GM23248 (cell line): ENCODE data around the gene CXCR2. TPM values are rescaled to one million over a fixed set of nuclear protein-coding genes. Genes with fewer than 3 reads are reported as not detected.
"Not testable (repeated sequence)": the region's sequence is repeated elsewhere in the genome, so short reads cannot be mapped to it uniquely, and the experiment has no call there.

Source experiments
- DNase-seq: peaks from one replicate; pipeline ENCODE4 v3.0.0-alpha.2; 2015
- H2AFZ ChIP-seq: fragments of 200-600 bp; sonication (generic); 2 replicates; pipeline ENCODE4 v1.6.1; 2016; ENCODE audit warnings: antibody characterized with exemption
- H3F3A ChIP-seq: fragments of 200-600 bp; sonication (generic); 2 replicates; pipeline ENCODE4 v1.6.1; 2016; ENCODE audit warnings: mild to moderate bottlenecking, antibody characterized with exemption, mixed run types; ENCODE audit not compliant: insufficient read depth
- H3K27ac ChIP-seq: fragments of 200-600 bp; sonication (generic); 2 replicates; pipeline ENCODE4 v1.5.1; 2016; ENCODE audit warnings: mild to moderate bottlenecking
- H3K27me3 ChIP-seq: fragments of 200-600 bp; sonication (generic); replicated peaks from 2 replicates; pipeline ENCODE4 v1.6.1; 2016; ENCODE audit warnings: mild to moderate bottlenecking; ENCODE audit not compliant: insufficient read depth
- H3K36me3 ChIP-seq: fragments of 200-600 bp; sonication (generic); 2 replicates; pipeline ENCODE4 v1.6.1; 2016; ENCODE audit warnings: low read depth, mild to moderate bottlenecking
- H3K4me1 ChIP-seq: fragments of 200-600 bp; sonication (generic); 2 replicates; pipeline ENCODE4 v1.6.1; 2016; ENCODE audit warnings: mild to moderate bottlenecking; ENCODE audit not compliant: insufficient read depth
- H3K4me2 ChIP-seq: fragments of 200-600 bp; sonication (generic); one replicate; pipeline ENCODE4 v1.6.1; 2016; ENCODE audit warnings: mild to moderate bottlenecking; ENCODE audit not compliant: unreplicated experiment
- H3K4me3 ChIP-seq: fragments of 200-600 bp; sonication (generic); 2 replicates; pipeline ENCODE4 v1.5.1; 2016; ENCODE audit warnings: mild to moderate bottlenecking
- H3K79me2 ChIP-seq: fragments of 200-600 bp; sonication (generic); 2 replicates; pipeline ENCODE4 v1.6.1; 2016; ENCODE audit warnings: mild to moderate bottlenecking; ENCODE audit not compliant: insufficient read depth
- H3K9ac ChIP-seq: fragments of 200-600 bp; sonication (generic); 2 replicates; pipeline ENCODE4 v1.6.1; 2016; ENCODE audit warnings: mild to moderate bottlenecking
- H3K9me2 ChIP-seq: fragments of 200-600 bp; sonication (generic); 2 replicates; pipeline ENCODE4 v1.6.1; 2016; ENCODE audit warnings: mixed run types, mild to moderate bottlenecking, moderate library complexity; ENCODE audit not compliant: insufficient read depth
- H3K9me3 ChIP-seq: fragments of 200-600 bp; sonication (generic); one replicate; pipeline ENCODE4 v1.6.1; 2017; ENCODE audit warnings: low read depth
- H4K20me1 ChIP-seq: fragments of 200-600 bp; sonication (generic); 2 replicates; pipeline ENCODE4 v1.6.0; 2016; ENCODE audit not compliant: insufficient read depth
- EZH2 ChIP-seq: fragments of 200-600 bp; sonication (generic); IDR thresholded peaks from 2 replicates; pipeline ENCODE4 v1.6.1; 2018; ENCODE audit warnings: antibody characterized with exemption, mild to moderate bottlenecking; ENCODE audit not compliant: insufficient read depth, poor library complexity, severe bottlenecking
- EZH2phosphoT487 ChIP-seq: fragments of 200-600 bp; sonication (generic); IDR thresholded peaks from 2 replicates; pipeline ENCODE4 v1.6.1; 2018; ENCODE audit warnings: antibody characterized with exemption, moderate library complexity, mild to moderate bottlenecking, low read depth; ENCODE audit not compliant: insufficient read depth
- WGBS, 2 experiments: methylation state at CpG; one replicate each; pipeline ENCODE4 v1.1.6; 2015 to 2017; ENCODE audit warnings: low lambda C conversion rate in 2 of 2, low coverage in 1 of 2; ENCODE audit errors: missing lambda C conversion rate in 2 of 2; 5-methylcytosine and 5-hydroxymethylcytosine counted together
- in situ Hi-C: fragments of 300-500 bp; cut with MboI; formaldehyde crosslinking; loops from 2 replicates; pipeline ENCODE4 v1.15.0; 2020
- polyA plus RNA-seq: library from polyadenylated mRNA; unstranded; fragments of >200 nt; fragmentation: Nextera tagmentation; extraction: Ambion mirVana; gene quantifications from 2 replicates; pipeline ENCODE4 v1.2.1, GENCODE V29; 2016
- total RNA-seq: library from RNA; depleted of rRNA; stranded (reverse); fragments of >200 nt; shearing (Covaris generic); gene quantifications from 2 replicates; pipeline ENCODE4 v1.2.3, GENCODE V29; 2014

The CXCR2 gene
- total and polyA plus RNA-seq, 2 experiments from 2014 or later: not detected

GRCh38 chr2:218089259-218089658 lies 36.6 kb upstream of the CXCR2 start:
- no peaks in the 10 kb centered on the region for H3F3A ChIP-seq
- H3K27me3 ChIP-seq: peaks cover 85% of the 10 kb centered on the region
- DNase-seq: no peak
- H3K9ac ChIP-seq: no peak overlapping the region
- H3K27ac ChIP-seq: no peak overlapping the region
- H3K9me3 ChIP-seq: no peaks in the 10 kb centered on the region
- no peak for TF ChIP-seq EZH2
- TF ChIP-seq EZH2phosphoT487: no peak
- H2AFZ ChIP-seq: no peak overlapping the region
- no peaks in the 10 kb centered on the region for H3K4me1 ChIP-seq
- no peaks in the 10 kb centered on the region for H3K79me2 ChIP-seq
- H3K4me2 ChIP-seq: no peak overlapping the region
- H4K20me1 ChIP-seq: no peaks in the 10 kb centered on the region
- in situ Hi-C loops: no loop called here
- 52 to 53% methylated on average over 8 of the region's 8 CpGs for WGBS, 2 experiments
- H3K36me3 ChIP-seq: no peaks in the 10 kb centered on the region
- no peak overlapping the region for H3K4me3 ChIP-seq
- no peaks in the 10 kb centered on the region for H3K9me2 ChIP-seq

- WGBS, 2 experiments: 59 to 69% methylated on average over 3 of the region's 3 CpGs
- Histone ChIP-seq H2AFZ (no peak overlapping the region), H3F3A (no peaks in the 10 kb centered on the region), H3K9me2 (no peaks in the 10 kb centered on the region), H4K20me1 (no peaks in the 10 kb centered on the region), H3K27ac (no peak overlapping the region), H3K4me2 (no peak overlapping the region), H3K4me3 (no peak overlapping the region), H3K79me2 (no peaks in the 10 kb centered on the region), H3K27me3 (peaks cover 76% of the 10 kb centered on the region), H3K9ac (no peak overlapping the region), H3K36me3 (no peaks in the 10 kb centered on the region), H3K4me1 (no peaks in the 10 kb centered on the region), H3K9me3 (no peaks in the 10 kb centered on the region)
- DNase-seq: no peak
- no peak for TF ChIP-seq EZH2
- TF ChIP-seq EZH2phosphoT487: no peak
- in situ Hi-C loops: no loop called here
Measured at GRCh38 chr2:218091746-218092145, 34.1 kb upstream of the CXCR2 start.

- Histone ChIP-seq H3K27me3 (peaks cover 80% of the 10 kb centered on the region), H3K4me1 (no peaks in the 10 kb centered on the region)
- no peak for TF ChIP-seq EZH2phosphoT487
- no peak for TF ChIP-seq EZH2
Measured at GRCh38 chr2:218093879-218094278, 31.9 kb upstream of the CXCR2 start.

GRCh38 chr2:218095853-218096252 lies 30.0 kb upstream of the CXCR2 start:
- no peak overlapping the region for H3K4me2 ChIP-seq
- no peak overlapping the region for H3K27ac ChIP-seq
- 57 to 58% methylated on average over 8 of the region's 8 CpGs for WGBS, 2 experiments
- H2AFZ ChIP-seq: no peak overlapping the region
- no peaks in the 10 kb centered on the region for H3K9me2 ChIP-seq
- TF ChIP-seq EZH2: no peak
- peaks cover 85% of the 10 kb centered on the region for H3K27me3 ChIP-seq
- H3K9me3 ChIP-seq: no peaks in the 10 kb centered on the region
- no peaks in the 10 kb centered on the region for H3K36me3 ChIP-seq
- H3K4me3 ChIP-seq: no peak overlapping the region
- H3K9ac ChIP-seq: no peak overlapping the region
- H3F3A ChIP-seq: no peaks in the 10 kb centered on the region
- in situ Hi-C loops: no loop called here
- no peaks in the 10 kb centered on the region for H3K79me2 ChIP-seq
- no peak for DNase-seq
- H3K4me1 ChIP-seq: no peaks in the 10 kb centered on the region
- no peaks in the 10 kb centered on the region for H4K20me1 ChIP-seq

More at GRCh38 chr2:218093879-218094278, 31.9 kb upstream of the CXCR2 start:
- H3K4me3 ChIP-seq: no peak overlapping the region
- H3K79me2 ChIP-seq: no peaks in the 10 kb centered on the region
- H2AFZ ChIP-seq: no peak overlapping the region
- WGBS, 2 experiments: 78% methylated on average over 3 of the region's 3 CpGs
- H3K4me2 ChIP-seq: no peak overlapping the region
- in situ Hi-C loops: no loop called here
- H3K9me2 ChIP-seq: no peaks in the 10 kb centered on the region
- H4K20me1 ChIP-seq: no peaks in the 10 kb centered on the region
- no peaks in the 10 kb centered on the region for H3F3A ChIP-seq
- no peak overlapping the region for H3K9ac ChIP-seq
- no peaks in the 10 kb centered on the region for H3K36me3 ChIP-seq
- no peak overlapping the region for H3K27ac ChIP-seq
- DNase-seq: no peak
- H3K9me3 ChIP-seq: no peaks in the 10 kb centered on the region

GRCh38 chr2:218097975-218098374 lies 27.9 kb upstream of the CXCR2 start:
- in situ Hi-C loops: no loop called here
- H3F3A ChIP-seq: no peaks in the 10 kb centered on the region
- H3K9me2 ChIP-seq: no peaks in the 10 kb centered on the region
- no peak overlapping the region for H3K9ac ChIP-seq
- no peak overlapping the region for H3K27ac ChIP-seq
- H3K36me3 ChIP-seq: no peaks in the 10 kb centered on the region
- H3K27me3 ChIP-seq: peaks cover 82% of the 10 kb centered on the region
- H3K4me1 ChIP-seq: no peaks in the 10 kb centered on the region
- no peak overlapping the region for H3K4me2 ChIP-seq
- no peaks in the 10 kb centered on the region for H3K9me3 ChIP-seq
- H3K79me2 ChIP-seq: no peaks in the 10 kb centered on the region
- H3K4me3 ChIP-seq: no peak overlapping the region
- DNase-seq: no peak
- 41 to 43% methylated on average over 3 of the region's 3 CpGs for WGBS, 2 experiments
- TF ChIP-seq EZH2 (no peak), EZH2phosphoT487 (no peak)
- no peak overlapping the region for H2AFZ ChIP-seq
- H4K20me1 ChIP-seq: no peaks in the 10 kb centered on the region

GRCh38 chr2:218108834-218109233 lies 17.0 kb upstream of the CXCR2 start:
- H3K9me3 ChIP-seq, H3K4me1 ChIP-seq, H3K9me2 ChIP-seq, H4K20me1 ChIP-seq, H3K79me2 ChIP-seq, DNase-seq, H3K4me3 ChIP-seq, H3F3A ChIP-seq, H3K4me2 ChIP-seq, H2AFZ ChIP-seq, H3K9ac ChIP-seq, H3K27ac ChIP-seq, H3K36me3 ChIP-seq, in situ Hi-C loops: not testable (repeated sequence)
- peaks cover 40% of the 10 kb centered on the region for H3K27me3 ChIP-seq
- 33 to 38% methylated on average over 7 of the region's 7 CpGs for WGBS, 2 experiments

GRCh38 chr2:218121789-218122188 lies 4.0 kb upstream of the CXCR2 start:
- peaks cover 46% of the 10 kb centered on the region for H3K27me3 ChIP-seq
- H3F3A ChIP-seq, H3K79me2 ChIP-seq, in situ Hi-C loops, H3K4me1 ChIP-seq, H2AFZ ChIP-seq, H4K20me1 ChIP-seq, H3K4me3 ChIP-seq, H3K9me3 ChIP-seq, H3K4me2 ChIP-seq, DNase-seq, H3K9me2 ChIP-seq, H3K9ac ChIP-seq, H3K27ac ChIP-seq, H3K36me3 ChIP-seq: not testable (repeated sequence)
- 57 to 60% methylated on average over 4 of the region's 4 CpGs for WGBS, 2 experiments
